Mesenchymal stem cell (in vitro differentiated cells and primary cell): ENCODE measurements around the gene MTCL1.
A peak's percentile ranks its signal among the peaks of the same experiment; 100 is the strongest.

Experiments used
- DNase-seq: peaks from one replicate; pipeline ENCODE4 v3.0.0-alpha.2; 2013
- H2AFZ ChIP-seq: one replicate; pipeline ENCODE4 v1.6.1; 2013; ENCODE audit warnings: low read depth, mild to moderate bottlenecking, control low read depth, inconsistent platforms, low read length, moderate library complexity
- H2AK5ac ChIP-seq: 2 replicates; pipeline ENCODE4 v1.6.1; 2013; ENCODE audit warnings: low read length, moderate library complexity, mild to moderate bottlenecking, inconsistent platforms; ENCODE audit not compliant: severe bottlenecking
- H2BK120ac ChIP-seq: one replicate; pipeline ENCODE4 v1.6.1; 2013; ENCODE audit warnings: low read depth, mild to moderate bottlenecking, inconsistent platforms, low read length, moderate library complexity
- H2BK12ac ChIP-seq, 2 experiments: one replicate each; pipeline ENCODE4 v1.6.1; 2013; ENCODE audit warnings: inconsistent platforms in 2 of 2, low read length in 2 of 2, mild to moderate bottlenecking in 2 of 2, moderate library complexity in 2 of 2, control low read depth in 1 of 2
- H2BK15ac ChIP-seq: one replicate; pipeline ENCODE4 v1.6.1; 2013; ENCODE audit warnings: mild to moderate bottlenecking, low read depth, inconsistent platforms; ENCODE audit not compliant: poor library complexity, severe bottlenecking
- H2BK5ac ChIP-seq: 2 replicates; pipeline ENCODE4 v1.6.1; 2013; ENCODE audit warnings: low read depth, mild to moderate bottlenecking, low read length, control low read depth, inconsistent platforms; ENCODE audit not compliant: poor library complexity, severe bottlenecking
- H3K14ac ChIP-seq, 2 experiments: one replicate each; pipeline ENCODE4 v1.6.1; 2013; ENCODE audit warnings: inconsistent platforms in 2 of 2, low read length in 2 of 2, control low read depth in 1 of 2, mild to moderate bottlenecking in 1 of 2, moderate library complexity in 1 of 2
- H3K18ac ChIP-seq, 2 experiments: one replicate each; pipeline ENCODE4 v1.6.1; 2013; ENCODE audit warnings: inconsistent platforms in 2 of 2, low read length in 2 of 2, control low read depth in 1 of 2, low read depth in 1 of 2, mild to moderate bottlenecking in 1 of 2
- H3K23ac ChIP-seq, 2 experiments: one replicate each; pipeline ENCODE4 v1.6.1; 2013; ENCODE audit warnings: inconsistent platforms in 2 of 2, low read length in 2 of 2, mild to moderate bottlenecking in 2 of 2, moderate library complexity in 2 of 2, control low read depth in 1 of 2
- H3K27ac ChIP-seq: 2 replicates; pipeline ENCODE4 v1.5.1; 2013; ENCODE audit warnings: mild to moderate bottlenecking, moderate library complexity, low read length, control low read depth, inconsistent platforms; ENCODE audit not compliant: poor library complexity, severe bottlenecking
- H3K27me3 ChIP-seq, 2 experiments: 2 replicates each; pipeline versions ENCODE4 v1.6.1 to v1.7.0; 2013; ENCODE audit warnings: low read length in 2 of 2, mild to moderate bottlenecking in 2 of 2, moderate library complexity in 2 of 2, control low read depth in 1 of 2, inconsistent platforms in 1 of 2; ENCODE audit not compliant: control insufficient read depth in 1 of 2, insufficient read depth in 1 of 2
- H3K36me3 ChIP-seq, 2 experiments: 2 replicates each; pipeline versions ENCODE4 v1.6.1 to v1.7.0; 2013; ENCODE audit warnings: low read length in 2 of 2, control low read depth in 1 of 2, inconsistent platforms in 1 of 2, low read depth in 1 of 2, mild to moderate bottlenecking in 1 of 2; ENCODE audit not compliant: insufficient read depth in 2 of 2, control insufficient read depth in 1 of 2
- H3K4ac ChIP-seq, 2 experiments: one replicate each; pipeline ENCODE4 v1.6.1; 2013; ENCODE audit warnings: inconsistent platforms in 2 of 2, low read length in 2 of 2, mild to moderate bottlenecking in 2 of 2, moderate library complexity in 2 of 2, control low read depth in 1 of 2, low read depth in 1 of 2
- H3K4me1 ChIP-seq: 2 replicates; pipeline ENCODE4 v1.6.1; 2013; ENCODE audit warnings: low read depth, low read length, control low read depth; ENCODE audit not compliant: control insufficient read depth, insufficient read depth
- H3K4me2 ChIP-seq: 2 replicates; pipeline ENCODE4 v1.6.1; 2013; ENCODE audit warnings: low read length, mild to moderate bottlenecking, inconsistent platforms; ENCODE audit not compliant: poor library complexity, severe bottlenecking
- H3K4me3 ChIP-seq, 2 experiments: 2 replicates each; pipeline versions ENCODE4 v1.5.1 to v1.7.0; 2013; ENCODE audit warnings: low read length in 2 of 2, mild to moderate bottlenecking in 2 of 2, control low read depth in 1 of 2, low read depth in 1 of 2; ENCODE audit not compliant: insufficient read depth in 1 of 2
- H3K79me1 ChIP-seq: replicated peaks from 2 replicates; pipeline ENCODE4 v1.6.1; 2013; ENCODE audit warnings: mild to moderate bottlenecking, control low read depth, low read length, inconsistent platforms; ENCODE audit not compliant: poor library complexity, severe bottlenecking
- H3K9ac ChIP-seq: 2 replicates; pipeline ENCODE4 v1.7.0; 2013; ENCODE audit warnings: mild to moderate bottlenecking, low read length, moderate library complexity
- H3K9me3 ChIP-seq: 2 replicates; pipeline ENCODE4 v1.7.0; 2013; ENCODE audit warnings: mild to moderate bottlenecking, low read length; ENCODE audit not compliant: control insufficient read depth
- H4K8ac ChIP-seq: one replicate; pipeline ENCODE4 v1.6.1; 2013; ENCODE audit warnings: inconsistent platforms, mild to moderate bottlenecking, low read length, moderate library complexity
- H4K91ac ChIP-seq: one replicate; pipeline ENCODE4 v1.6.1; 2013; ENCODE audit warnings: mild to moderate bottlenecking, low read length, inconsistent platforms
- WGBS: methylation state at CpG from one replicate; pipeline ENCODE4 v1.1.7; 2013; ENCODE audit warnings: mixed read lengths; 5-methylcytosine and 5-hydroxymethylcytosine counted together

MTCL1 gene

DNA sequence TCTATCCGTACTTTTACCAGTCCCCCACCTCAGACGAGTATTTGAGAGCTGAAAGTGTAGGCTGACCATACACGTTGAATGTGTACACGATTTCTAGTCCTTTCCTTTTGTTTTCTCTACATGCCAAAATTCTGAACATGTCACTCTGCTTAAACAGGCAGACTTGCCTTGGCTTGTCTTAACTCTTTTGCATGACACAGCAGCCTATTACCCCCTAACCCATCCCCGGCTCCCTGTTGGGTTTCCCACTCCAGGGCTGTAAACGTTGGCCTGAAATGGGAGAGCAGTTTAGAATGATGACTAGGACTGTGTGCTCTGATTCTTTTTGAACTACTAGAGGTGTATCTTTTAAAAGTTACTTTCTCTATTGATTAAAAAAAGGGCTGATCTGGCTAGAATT lies 19.1 kb downstream of the MTCL1 start:
- Histone ChIP-seq H3K79me1 (peaks cover 3% of the 10 kb centered on the region), H2BK15ac (no peak overlapping the region), H3K4ac (no peak overlapping the region), H2BK5ac (no peak overlapping the region), H3K4me1 (peaks cover 22% of the 10 kb centered on the region), H2AFZ (no peak overlapping the region), H4K91ac (no peak overlapping the region), H3K18ac (peak overlapping the region in 1 of 2 experiments; percentile 30), H2BK120ac (no peak overlapping the region), H2AK5ac (no peak overlapping the region), H4K8ac (no peak overlapping the region), H3K4me2 (no peak overlapping the region), H3K27me3 (no peaks in the 10 kb centered on the region), H3K27ac (peak overlapping the region; percentile 70), H2BK12ac (no peak overlapping the region), H3K36me3 (peaks cover 43 to 91% of the 10 kb centered on the region in 2 experiments), H3K9ac (no peak overlapping the region), H3K23ac (no peak overlapping the region), H3K9me3 (no peaks in the 10 kb centered on the region), H3K4me3 (no peak overlapping the region), H3K14ac (no peak overlapping the region)
- WGBS: 86% methylated on average over 4 of the region's 6 CpGs
- DNase-seq: no peak

- Histone ChIP-seq H3K9me3 (no peaks in the 10 kb centered on the region), H2AK5ac (no peak overlapping the region), H2BK5ac (no peak overlapping the region), H3K18ac (no peak overlapping the region), H3K23ac (no peak overlapping the region), H4K8ac (no peak overlapping the region), H3K27me3 (no peaks in the 10 kb centered on the region), H3K27ac (no peak overlapping the region), H3K4me1 (peaks cover 25% of the 10 kb centered on the region), H3K4me3 (no peak overlapping the region), H2BK120ac (peak overlapping the region; percentile 19), H3K36me3 (peaks cover 38 to 78% of the 10 kb centered on the region in 2 experiments), H3K79me1 (peaks cover 2% of the 10 kb centered on the region), H3K4ac (no peak overlapping the region), H2BK12ac (no peak overlapping the region), H3K9ac (no peak overlapping the region), H3K4me2 (no peak overlapping the region), H3K14ac (no peak overlapping the region), H2AFZ (no peak overlapping the region), H2BK15ac (no peak overlapping the region), H4K91ac (no peak overlapping the region)
- DNase-seq: no peak
- WGBS: 92% methylated on average over 3 of the region's 17 CpGs
These were observed 20.9 kb downstream of the MTCL1 start for GRCh38 chr18:8726281-8726680.

DNA sequence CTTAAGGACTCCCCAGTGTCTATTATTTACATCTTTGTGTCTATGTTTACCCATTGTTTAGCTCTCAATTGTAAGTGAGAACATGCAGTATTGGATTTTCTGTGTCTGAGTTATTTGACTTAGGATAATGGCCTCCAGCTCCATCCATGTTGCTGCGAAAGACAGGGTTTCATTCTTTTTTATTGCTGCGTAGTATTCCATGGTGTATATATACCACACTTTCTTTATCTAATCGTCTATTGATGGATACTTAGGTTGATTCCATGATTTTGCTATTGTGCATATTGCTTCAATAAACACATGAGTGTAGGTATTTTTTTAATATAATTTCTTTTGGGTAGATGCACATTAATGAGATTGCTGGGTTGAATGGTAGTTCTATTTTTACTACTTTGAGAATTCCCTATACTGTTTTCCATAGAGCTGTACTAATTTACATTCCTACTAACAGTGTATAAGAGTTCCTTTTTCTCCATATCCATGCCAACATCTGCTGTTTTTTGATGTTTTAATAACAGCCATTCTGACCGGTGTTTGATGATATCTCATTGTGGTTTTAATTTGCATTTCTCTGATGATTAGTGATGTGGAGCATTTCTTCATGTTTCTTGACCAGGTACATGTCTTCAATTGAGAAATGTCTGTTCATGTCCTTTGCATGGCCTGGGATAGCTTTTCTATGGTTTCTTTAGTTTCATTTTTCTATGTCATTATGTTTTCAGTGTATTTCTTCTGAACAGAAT lies 21.8 kb downstream of the MTCL1 start:
- H3K4me3 ChIP-seq: no peak overlapping the region
- peaks cover 18% of the 10 kb centered on the region for H3K4me1 ChIP-seq
- H2BK12ac ChIP-seq: no peak overlapping the region
- peaks cover 31 to 76% of the 10 kb centered on the region in 2 experiments for H3K36me3 ChIP-seq
- no peak overlapping the region for H2BK15ac ChIP-seq
- H3K27me3 ChIP-seq: no peaks in the 10 kb centered on the region
- H3K4me2 ChIP-seq: no peak overlapping the region
- no peak overlapping the region for H3K18ac ChIP-seq
- no peak overlapping the region for H2AFZ ChIP-seq
- H2AK5ac ChIP-seq: no peak overlapping the region
- H3K14ac ChIP-seq: no peak overlapping the region
- no peak overlapping the region for H2BK120ac ChIP-seq
- H4K8ac ChIP-seq: no peak overlapping the region
- no peak overlapping the region for H2BK5ac ChIP-seq
- no peak overlapping the region for H3K4ac ChIP-seq
- no peak overlapping the region for H3K9ac ChIP-seq
- H3K79me1 ChIP-seq: peaks cover 2% of the 10 kb centered on the region
- no peak for DNase-seq
- H3K23ac ChIP-seq: no peak overlapping the region
- no peak overlapping the region for H3K27ac ChIP-seq
- H3K9me3 ChIP-seq: no peaks in the 10 kb centered on the region
- 88% methylated on average over 1 of the region's 4 CpGs for WGBS
- H4K91ac ChIP-seq: no peak overlapping the region

GRCh38 chr18:8730080-8730827 lies 24.9 kb downstream of the MTCL1 start:
- Histone ChIP-seq H3K4me2 (peak overlapping the region; percentile 55), H3K27ac (peak overlapping the region; percentile 95), H3K23ac (no peak overlapping the region), H3K9ac (peak overlapping the region; percentile 53), H3K18ac (peak overlapping the region; percentile 56 to 95), H2BK5ac (peak overlapping the region; percentile 84), H3K4me3 (peak overlapping the region in 1 of 2 experiments; percentile 8), H3K36me3 (peaks cover 29 to 78% of the 10 kb centered on the region in 2 experiments), H3K4me1 (peaks cover 30% of the 10 kb centered on the region), H2BK15ac (no peak overlapping the region), H3K27me3 (no peaks in the 10 kb centered on the region), H2BK12ac (peak overlapping the region; percentile 16 to 89), H3K79me1 (no peaks in the 10 kb centered on the region), H4K8ac (peak overlapping the region; percentile 80), H3K9me3 (no peaks in the 10 kb centered on the region), H2AFZ (no peak overlapping the region), H4K91ac (peak overlapping the region; percentile 80), H2BK120ac (peak overlapping the region; percentile 34), H2AK5ac (peak overlapping the region; percentile 97), H3K14ac (no peak overlapping the region), H3K4ac (peak overlapping the region; percentile 51 to 89)
- WGBS: 26% methylated on average over 13 of the region's 16 CpGs
- peak; percentile 83 for DNase-seq
